ENCODE measurements around the gene GRIP1. TPM values are rescaled to one million over a fixed set of nuclear protein-coding genes. Genes with fewer than 3 reads are reported as not detected.

The GRIP1 gene
- total RNA-seq, 1 donor from 2014 or later: 4.2 TPM

GRCh38 chr12:66550626-66551025 lies 128.2 kb downstream of the GRIP1 start:
- no peaks in the 10 kb centered on the region for H3K9me3 ChIP-seq
- no peaks in the 10 kb centered on the region for H3K36me3 ChIP-seq
- no peak overlapping the region for H3K4me3 ChIP-seq
- H3K27me3 ChIP-seq: no peaks in the 10 kb centered on the region
- DNase-seq (ENCODE audit: extremely low spot score in 2 of 2): no peak
- H3K4me1 ChIP-seq: no peaks in the 10 kb centered on the region
- TF ChIP-seq CTCF (IDR thresholded peaks at IDR 0.05) (no peak), POLR2AphosphoS5 (IDR thresholded peaks at IDR 0.05; ENCODE audit: insufficient read depth in 1 of 2, low read depth in 1 of 2) (no peak), POLR2A (IDR thresholded peaks at IDR 0.05) (no peak)
- intact Hi-C loops (cut with DNase I): no loop called here
- H3K27ac ChIP-seq: no peak overlapping the region

- H3K9me3 ChIP-seq: no peaks in the 10 kb centered on the region
- no peaks in the 10 kb centered on the region for H3K4me1 ChIP-seq
- TF ChIP-seq POLR2AphosphoS5 (IDR thresholded peaks at IDR 0.05; ENCODE audit: insufficient read depth in 1 of 2, low read depth in 1 of 2) (no peak), CTCF (IDR thresholded peaks at IDR 0.05) (no peak), POLR2A (IDR thresholded peaks at IDR 0.05) (no peak)
- H3K27me3 ChIP-seq: no peaks in the 10 kb centered on the region
- DNase-seq (ENCODE audit: extremely low spot score in 2 of 2): no peak
- no peaks in the 10 kb centered on the region for H3K36me3 ChIP-seq
- intact Hi-C loops (cut with DNase I): no loop called here
- H3K4me3 ChIP-seq: no peak overlapping the region
- no peak overlapping the region for H3K27ac ChIP-seq
Observed at GRCh38 chr12:66549050-66549389, 129.9 kb downstream of the GRIP1 start.

DNA sequence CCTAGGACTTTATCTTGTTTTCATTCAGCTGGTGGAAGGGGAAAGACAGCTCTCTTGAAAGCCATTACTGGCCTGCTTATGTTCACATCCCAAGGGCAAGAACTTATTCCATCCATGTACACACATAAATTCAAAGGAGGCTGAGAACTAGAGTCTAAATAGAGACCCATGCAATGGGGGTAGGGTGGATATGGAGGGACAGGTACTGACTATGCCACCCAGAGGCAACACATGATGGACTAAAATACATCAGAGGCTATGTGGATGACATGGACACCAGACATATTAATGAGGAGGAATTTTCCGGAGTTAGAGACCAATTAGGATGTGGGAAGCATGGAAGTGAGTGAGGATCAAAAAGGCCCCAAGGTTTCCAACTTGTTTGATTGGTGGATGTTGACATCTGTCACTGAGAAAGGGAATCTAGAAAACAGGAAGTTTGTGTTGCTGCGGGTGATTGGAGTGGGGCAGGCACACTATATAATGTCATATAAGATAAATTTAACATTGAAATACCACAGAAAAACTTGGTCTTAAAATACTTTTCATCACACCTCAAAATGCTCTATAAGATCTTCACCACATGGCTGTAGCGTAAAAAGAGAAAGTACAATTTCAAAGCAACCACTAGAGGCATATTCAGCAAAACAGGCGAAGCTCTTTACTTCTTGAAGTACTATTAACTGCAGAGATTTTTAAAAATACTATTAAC lies 130.4 kb downstream of the GRIP1 start:
- intact Hi-C loops (cut with DNase I): no loop called here

GRCh38 chr12:66541426-66541825 lies 137.4 kb downstream of the GRIP1 start:
- DNase-seq (ENCODE audit: extremely low spot score in 2 of 2): no peak
- TF ChIP-seq POLR2A (IDR thresholded peaks at IDR 0.05) (no peak), CTCF (IDR thresholded peaks at IDR 0.05) (no peak), POLR2AphosphoS5 (IDR thresholded peaks at IDR 0.05; ENCODE audit: insufficient read depth in 1 of 2, low read depth in 1 of 2) (no peak)
- H3K27ac ChIP-seq: no peak overlapping the region
- intact Hi-C loops (cut with DNase I): no loop called here
- H3K4me3 ChIP-seq: no peak overlapping the region
- H3K36me3 ChIP-seq: no peaks in the 10 kb centered on the region
- H3K9me3 ChIP-seq: no peaks in the 10 kb centered on the region
- no peaks in the 10 kb centered on the region for H3K4me1 ChIP-seq
- H3K27me3 ChIP-seq: no peaks in the 10 kb centered on the region

More for the DNA sequence above, 130.4 kb downstream of the GRIP1 start:
- Histone ChIP-seq H3K4me1 (no peaks in the 10 kb centered on the region), H3K9me3 (no peaks in the 10 kb centered on the region), H3K36me3 (no peaks in the 10 kb centered on the region), H3K4me3 (no peak overlapping the region), H3K27ac (no peak overlapping the region), H3K27me3 (no peaks in the 10 kb centered on the region)
- no peak for DNase-seq (ENCODE audit: extremely low spot score in 2 of 2)
- TF ChIP-seq CTCF (IDR thresholded peaks at IDR 0.05) (no peak), POLR2A (IDR thresholded peaks at IDR 0.05) (no peak), POLR2AphosphoS5 (IDR thresholded peaks at IDR 0.05; ENCODE audit: insufficient read depth in 1 of 2, low read depth in 1 of 2) (no peak)

GRCh38 chr12:66539431-66539830 lies 139.4 kb downstream of the GRIP1 start:
- DNase-seq (ENCODE audit: extremely low spot score in 2 of 2): no peak
- H3K9me3 ChIP-seq: no peaks in the 10 kb centered on the region
- no peak overlapping the region for H3K27ac ChIP-seq
- no peaks in the 10 kb centered on the region for H3K27me3 ChIP-seq
- TF ChIP-seq CTCF (IDR thresholded peaks at IDR 0.05) (no peak), POLR2A (IDR thresholded peaks at IDR 0.05) (no peak), POLR2AphosphoS5 (IDR thresholded peaks at IDR 0.05; ENCODE audit: insufficient read depth in 1 of 2, low read depth in 1 of 2) (no peak)
- H3K4me3 ChIP-seq: no peak overlapping the region
- H3K36me3 ChIP-seq: no peaks in the 10 kb centered on the region
- intact Hi-C loops (cut with DNase I): no loop called here
- H3K4me1 ChIP-seq: no peaks in the 10 kb centered on the region

Data from vagina (tissue), 2 donors.